ENCODE measurements around the gene KLF2. TPM values are rescaled to one million over a fixed set of nuclear protein-coding genes. Genes with fewer than 3 reads are reported as not detected.

Gene KLF2
- total and polyA plus RNA-seq, 2 of the 13 experiments (the other 11 are each of a cell fraction or from before 2014, with no cell fraction given) = not detected

GRCh38 chr19:16309643-16310042 lies 15.0 kb upstream of the KLF2 start:
- no peaks in the 10 kb centered on the region for H3K9me3 ChIP-seq (ENCODE audit: low read length)
- H3K36me3 ChIP-seq (replicated peaks in 1 of 2; ENCODE audit: control insufficient read depth in 1 of 2, insufficient read depth in 2 of 2, low read length in 2 of 2) = no peaks in the 10 kb centered on the region
- no TSS peak for BruUV-seq (replicated peaks)
- no peak overlapping the region for H3K4me2 ChIP-seq (ENCODE audit: low read depth, low read length)
- no peak overlapping the region for H3K9ac ChIP-seq (ENCODE audit: insufficient read depth, low read depth, low read length)
- H3K79me2 ChIP-seq (ENCODE audit: insufficient read depth, low read length) = no peaks in the 10 kb centered on the region
- in situ Hi-C loops (cut with HindIII; ENCODE audit: extremely low pct_ligation_motif_present, low pct_unique_long_range_greater_than_20kb) = no loop called here
- 50% methylated on average over 3 of the region's 3 CpGs for WGBS (ENCODE audit: low lambda C conversion rate)
- no peak for ATAC-seq
- FAIRE-seq = no peak
- no peaks in the 10 kb centered on the region for H3K27me3 ChIP-seq (ENCODE audit: control insufficient read depth in 1 of 2, insufficient read depth in 2 of 2, low read length in 2 of 2)
- POLR2A ChIA-PET = no interaction called here
- no peak overlapping the region for H3K4me3 ChIP-seq (replicated peaks in 1 of 3; ENCODE audit: insufficient read depth in 1 of 3, low read depth in 2 of 3, low read length in 3 of 3)
- no peak overlapping the region for H2AFZ ChIP-seq (ENCODE audit: low read length)
- no peak for TF ChIP-seq ZNF883 (CRISPR knock-in tag; IDR thresholded peaks at IDR 0.05; ENCODE audit: not compliant biosample characterization)
- no peak for TF ChIP-seq ZNF776 (CRISPR knock-in tag; IDR thresholded peaks at IDR 0.05)
- no peak for TF ChIP-seq ZNF230 (CRISPR knock-in tag; IDR thresholded peaks at IDR 0.05)
- no peak for TF ChIP-seq ZNF326 (CRISPR knock-in tag; IDR thresholded peaks at IDR 0.05; ENCODE audit: borderline replicate concordance)
- no peak for TF ChIP-seq NBN (conservative IDR thresholded peaks at IDR 0.05)
- no peak for TF ChIP-seq MAFK (conservative IDR thresholded peaks at IDR 0.05 in 1 of 2, IDR thresholded peaks at IDR 0.05 in 1 of 2; ENCODE audit: low read length in 2 of 2)
- TF ChIP-seq MXD1 (CRISPR knock-in tag; IDR thresholded peaks at IDR 0.05) = no peak
- TF ChIP-seq AHDC1 (CRISPR knock-in tag; IDR thresholded peaks at IDR 0.05; ENCODE audit: borderline replicate concordance) = no peak
- TF ChIP-seq GATAD2A (CRISPR knock-in tag; IDR thresholded peaks at IDR 0.05) = no peak
- no peak for TF ChIP-seq TGIF2 (CRISPR knock-in tag; IDR thresholded peaks at IDR 0.05)
- no peak for TF ChIP-seq ZFAT (CRISPR knock-in tag; conservative IDR thresholded peaks at IDR 0.05)
- no peak for TF ChIP-seq KAT2B (IDR thresholded peaks at IDR 0.05; ENCODE audit: borderline replicate concordance, low read depth, low read length)
- no peak for TF ChIP-seq TEAD3 (CRISPR knock-in tag; optimal IDR thresholded peaks at IDR 0.05; ENCODE audit: borderline replicate concordance)
- no peak for TF ChIP-seq ZNF546 (CRISPR knock-in tag; conservative IDR thresholded peaks at IDR 0.05)
- no peak for TF ChIP-seq KMT2B (CRISPR knock-in tag; IDR thresholded peaks at IDR 0.05)
- no peak for TF ChIP-seq ZBTB20 (CRISPR knock-in tag; IDR thresholded peaks at IDR 0.05; ENCODE audit: borderline replicate concordance, low read depth)
- TF ChIP-seq ZNF891 (CRISPR knock-in tag; IDR thresholded peaks at IDR 0.05) = no peak
- no peak for TF ChIP-seq SNAPC5 (CRISPR knock-in tag; IDR thresholded peaks at IDR 0.05; ENCODE audit: borderline replicate concordance)
- TF ChIP-seq PRMT3 (CRISPR knock-in tag; IDR thresholded peaks at IDR 0.05; ENCODE audit: borderline replicate concordance, low read depth) = no peak
- TF ChIP-seq KDM3A (CRISPR knock-in tag; IDR thresholded peaks at IDR 0.05; ENCODE audit: low read depth) = no peak
- DNase-seq (ENCODE audit: low spot score) = no peak
- no peaks in the 10 kb centered on the region for H4K20me1 ChIP-seq (ENCODE audit: insufficient read depth, low read length)
- no peak overlapping the region for H3K27ac ChIP-seq (ENCODE audit: extremely low read length, insufficient read depth, low read length)
- CTCF ChIA-PET (ENCODE audit: low intra/inter-chr PET ratio, low total read pairs) = no interaction called here
- no peaks in the 10 kb centered on the region for H3K4me1 ChIP-seq (ENCODE audit: insufficient read depth, low read length)
- intact Hi-C loops (cut with micrococcal nuclease; ENCODE audit: unreplicated experiment) = no loop called here

All from HepG2 (cell line).